ACC112 (cell line): Measurements from ENCODE around the gene ENTPD1.
"Not testable (repeated sequence)": the region's sequence is repeated elsewhere in the genome, so short reads cannot be mapped to it uniquely, and the experiment has no call there.

Experiments used
- H2AFZ ChIP-seq: fragments of 200-600 bp; sonication (generic); one replicate; pipeline ENCODE4 v1.6.0; 2017; ENCODE audit warnings: antibody characterized with exemption, low read length; ENCODE audit not compliant: unreplicated experiment
- H3K27ac ChIP-seq: fragments of 200-600 bp; sonication (generic); 2 replicates; pipeline ENCODE4 v1.5.1; 2014; ENCODE audit warnings: low read depth, mild to moderate bottlenecking, antibody characterized with exemption, low read length, moderate library complexity
- H3K27me3 ChIP-seq: fragments of 200-600 bp; sonication (generic); 2 replicates; pipeline ENCODE4 v1.6.1; 2014; ENCODE audit warnings: mild to moderate bottlenecking, antibody characterized with exemption, low read length, moderate library complexity, mixed read lengths; ENCODE audit not compliant: insufficient read depth
- H3K36me3 ChIP-seq: fragments of 200-600 bp; sonication (generic); 2 replicates; pipeline ENCODE4 v1.6.1; 2016; ENCODE audit warnings: mild to moderate bottlenecking, antibody characterized with exemption, low read length, moderate library complexity, mixed read lengths; ENCODE audit not compliant: insufficient read depth
- H3K4me1 ChIP-seq: fragments of 200-600 bp; sonication (generic); one replicate; pipeline ENCODE4 v1.6.1; 2016; ENCODE audit warnings: low read length, mixed read lengths; ENCODE audit not compliant: insufficient read depth, unreplicated experiment, control insufficient read depth
- H3K4me3 ChIP-seq: fragments of 200-600 bp; sonication (generic); 2 replicates; pipeline ENCODE4 v1.5.1; 2014; ENCODE audit warnings: mild to moderate bottlenecking, low read depth, low read length
- H3K79me2 ChIP-seq: fragments of 200-600 bp; sonication (generic); one replicate; pipeline ENCODE4 v1.6.0; 2016; ENCODE audit warnings: low read length; ENCODE audit not compliant: control insufficient read depth, unreplicated experiment, insufficient read depth

Gene ENTPD1

GRCh38 chr10:95756041-95756761 is at the start of gene ENTPD1:
TSS of gene ENTPD1 (plus strand) at chr10:95756163. CDS start at chr10:95756240, 77 bp downstream.
- Histone ChIP-seq H3K27me3 (no peaks in the 10 kb centered on the region), H2AFZ (peak within 1 kb of the TSS; percentile 69)

GRCh38 chr10:95706573-95706972 is 49.4 kb upstream of the ENTPD1 start:
- Histone ChIP-seq H3K4me3 (no peak overlapping the region), H3K4me1 (no peaks in the 10 kb centered on the region), H3K27me3 (no peaks in the 10 kb centered on the region)

More at GRCh38 chr10:95756041-95756761, at the start of gene ENTPD1:
- H3K4me1 ChIP-seq = no peaks in the 10 kb centered on the region
- no peaks in the 10 kb centered on the region for H3K79me2 ChIP-seq
- H3K4me3 ChIP-seq = peak within 1 kb of the TSS; percentile 55
- H3K27ac ChIP-seq = no peak within 1 kb of the TSS
- no peaks in the 10 kb centered on the region for H3K36me3 ChIP-seq

GRCh38 chr10:95706990-95707389 is 49.0 kb upstream of the ENTPD1 start:
- Histone ChIP-seq H2AFZ (no peak overlapping the region), H3K27ac (no peak overlapping the region), H3K4me1 (no peaks in the 10 kb centered on the region), H3K4me3 (no peak overlapping the region), H3K79me2 (no peaks in the 10 kb centered on the region), H3K27me3 (no peaks in the 10 kb centered on the region), H3K36me3 (no peaks in the 10 kb centered on the region)

More at GRCh38 chr10:95706573-95706972, 49.4 kb upstream of the ENTPD1 start:
- Histone ChIP-seq H2AFZ (no peak overlapping the region), H3K79me2 (no peaks in the 10 kb centered on the region), H3K27ac (no peak overlapping the region), H3K36me3 (no peaks in the 10 kb centered on the region)

GRCh38 chr10:95711492-95711891 is 44.5 kb upstream of the ENTPD1 start:
- Histone ChIP-seq H3K4me1 (peaks cover 5% of the 10 kb centered on the region), H3K4me3 (no peak overlapping the region), H3K79me2 (no peaks in the 10 kb centered on the region), H3K36me3 (no peaks in the 10 kb centered on the region), H2AFZ (no peak overlapping the region), H3K27ac (no peak overlapping the region), H3K27me3 (no peaks in the 10 kb centered on the region)

- no peak overlapping the region for H2AFZ ChIP-seq
- no peaks in the 10 kb centered on the region for H3K79me2 ChIP-seq
- H3K36me3 ChIP-seq = no peaks in the 10 kb centered on the region
- no peaks in the 10 kb centered on the region for H3K27me3 ChIP-seq
- H3K4me1 ChIP-seq = peaks cover 5% of the 10 kb centered on the region
- H3K4me3 ChIP-seq = no peak overlapping the region
- H3K27ac ChIP-seq = no peak overlapping the region
These were observed 39.5 kb upstream of the ENTPD1 start for GRCh38 chr10:95716466-95716865.

GRCh38 chr10:95716866-95717265 is 39.1 kb upstream of the ENTPD1 start:
- peaks cover 5% of the 10 kb centered on the region for H3K4me1 ChIP-seq
- H2AFZ ChIP-seq = no peak overlapping the region
- no peak overlapping the region for H3K27ac ChIP-seq
- H3K27me3 ChIP-seq = no peaks in the 10 kb centered on the region
- H3K36me3 ChIP-seq = no peaks in the 10 kb centered on the region
- H3K4me3 ChIP-seq = no peak overlapping the region
- no peaks in the 10 kb centered on the region for H3K79me2 ChIP-seq

GRCh38 chr10:95720745-95721144 is 35.2 kb upstream of the ENTPD1 start:
- not testable (repeated sequence) for H3K36me3 ChIP-seq, H3K4me3 ChIP-seq, H2AFZ ChIP-seq, H3K27ac ChIP-seq, H3K27me3 ChIP-seq, H3K4me1 ChIP-seq, H3K79me2 ChIP-seq

GRCh38 chr10:95722496-95722895 is 33.5 kb upstream of the ENTPD1 start:
- not testable (repeated sequence) for H3K27me3 ChIP-seq, H2AFZ ChIP-seq, H3K4me3 ChIP-seq, H3K4me1 ChIP-seq, H3K36me3 ChIP-seq, H3K27ac ChIP-seq, H3K79me2 ChIP-seq

- Histone ChIP-seq H2AFZ (no peak overlapping the region), H3K4me3 (no peak overlapping the region), H3K36me3 (no peaks in the 10 kb centered on the region), H3K79me2 (no peaks in the 10 kb centered on the region), H3K27ac (no peak overlapping the region), H3K4me1 (no peaks in the 10 kb centered on the region), H3K27me3 (no peaks in the 10 kb centered on the region)
These were observed 27.4 kb upstream of the ENTPD1 start for GRCh38 chr10:95728526-95728925.

GRCh38 chr10:95729323-95730055 is 26.5 kb upstream of the ENTPD1 start:
- Histone ChIP-seq H3K4me3 (no peak overlapping the region), H3K36me3 (no peaks in the 10 kb centered on the region), H3K27me3 (peaks cover 4% of the 10 kb centered on the region; the same call in 1 of the 2 replicates), H3K79me2 (no peaks in the 10 kb centered on the region), H2AFZ (no peak overlapping the region), H3K4me1 (no peaks in the 10 kb centered on the region), H3K27ac (no peak overlapping the region)

- no peaks in the 10 kb centered on the region for H3K36me3 ChIP-seq
- H2AFZ ChIP-seq = no peak overlapping the region
- no peak overlapping the region for H3K27ac ChIP-seq
- no peak overlapping the region for H3K4me3 ChIP-seq
- peaks cover 6% of the 10 kb centered on the region; the same call in 1 of the 2 replicates for H3K27me3 ChIP-seq
- no peaks in the 10 kb centered on the region for H3K79me2 ChIP-seq
- H3K4me1 ChIP-seq = no peaks in the 10 kb centered on the region
These were observed 25.7 kb upstream of the ENTPD1 start for GRCh38 chr10:95730233-95730632.
